ENCODE data around the gene GASK1B.

Gene GASK1B

GRCh38 chr4:158176776-158177175 lies 4.0 kb upstream of the GASK1B start:
- no peak overlapping the region for H3K4me3 ChIP-seq (ENCODE audit: low read length)
- H3K4me1 ChIP-seq (ENCODE audit: low read length) = peaks cover 8% of the 10 kb centered on the region; the same call in 1 of the 2 replicates
- no peak overlapping the region for H3K27ac ChIP-seq (ENCODE audit: low read length)
- no peaks in the 10 kb centered on the region for H3K27me3 ChIP-seq (ENCODE audit: low read depth, low read length)
- no peak overlapping the region for H3K4me2 ChIP-seq (ENCODE audit: low read length)
- no peaks in the 10 kb centered on the region for H3K9me3 ChIP-seq (ENCODE audit: insufficient read depth, low read length)
- no peaks in the 10 kb centered on the region for H4K20me1 ChIP-seq (ENCODE audit: insufficient read depth, low read length)
- H3K79me2 ChIP-seq (ENCODE audit: low read length) = no peaks in the 10 kb centered on the region
- H3K9ac ChIP-seq (ENCODE audit: low read length) = no peak overlapping the region
- no peak overlapping the region for H2AFZ ChIP-seq (ENCODE audit: low read depth, low read length)
- TF ChIP-seq CTCF (IDR thresholded peaks at IDR 0.05; ENCODE audit: low read depth, low read length) = no peak
- no peak for TF ChIP-seq EZH2phosphoT487 (IDR thresholded peaks at IDR 0.05; ENCODE audit: low read depth)
- no peaks in the 10 kb centered on the region for H3K36me3 ChIP-seq (replicated peaks; ENCODE audit: low read depth, low read length)

GRCh38 chr4:158176108-158176507 lies 3.3 kb upstream of the GASK1B start:
- Histone ChIP-seq H3K79me2 (ENCODE audit: low read length) (no peaks in the 10 kb centered on the region), H3K9me3 (ENCODE audit: insufficient read depth, low read length) (no peaks in the 10 kb centered on the region), H3K27me3 (ENCODE audit: low read depth, low read length) (no peaks in the 10 kb centered on the region), H3K9ac (ENCODE audit: low read length) (no peak overlapping the region), H3K36me3 (replicated peaks; ENCODE audit: low read depth, low read length) (no peaks in the 10 kb centered on the region), H3K27ac (ENCODE audit: low read length) (no peak overlapping the region), H2AFZ (ENCODE audit: low read depth, low read length) (no peak overlapping the region), H4K20me1 (ENCODE audit: insufficient read depth, low read length) (no peaks in the 10 kb centered on the region), H3K4me2 (ENCODE audit: low read length) (no peak overlapping the region), H3K4me3 (ENCODE audit: low read length) (no peak overlapping the region), H3K4me1 (ENCODE audit: low read length) (peaks cover 8% of the 10 kb centered on the region; the same call in 1 of the 2 replicates)
- TF ChIP-seq EZH2phosphoT487 (IDR thresholded peaks at IDR 0.05; ENCODE audit: low read depth) (no peak), CTCF (IDR thresholded peaks at IDR 0.05; ENCODE audit: low read depth, low read length) (no peak)

GRCh38 chr4:158170691-158171561 lies 1.9 kb downstream of the GASK1B start:
- no peaks in the 10 kb centered on the region for H3K27me3 ChIP-seq (ENCODE audit: low read depth, low read length)
- H2AFZ ChIP-seq (ENCODE audit: low read depth, low read length) = no peak overlapping the region
- H3K4me1 ChIP-seq (ENCODE audit: low read length) = peaks cover 8% of the 10 kb centered on the region; the same call in 1 of the 2 replicates
- H3K4me2 ChIP-seq (ENCODE audit: low read length) = no peak overlapping the region
- H4K20me1 ChIP-seq (ENCODE audit: insufficient read depth, low read length) = no peaks in the 10 kb centered on the region
- no peaks in the 10 kb centered on the region for H3K36me3 ChIP-seq (replicated peaks; ENCODE audit: low read depth, low read length)
- H3K9ac ChIP-seq (ENCODE audit: low read length) = no peak overlapping the region
- no peaks in the 10 kb centered on the region for H3K9me3 ChIP-seq (ENCODE audit: insufficient read depth, low read length)
- H3K4me3 ChIP-seq (ENCODE audit: low read length) = no peak overlapping the region
- TF ChIP-seq EZH2phosphoT487 (IDR thresholded peaks at IDR 0.05; ENCODE audit: low read depth) (no peak), CTCF (IDR thresholded peaks at IDR 0.05; ENCODE audit: low read depth, low read length) (peak; percentile 65)
- no peak overlapping the region for H3K27ac ChIP-seq (ENCODE audit: low read length)
- no peaks in the 10 kb centered on the region for H3K79me2 ChIP-seq (ENCODE audit: low read length)

- Histone ChIP-seq H3K36me3 (replicated peaks; ENCODE audit: low read depth, low read length) (no peaks in the 10 kb centered on the region), H2AFZ (ENCODE audit: low read depth, low read length) (no peak overlapping the region), H3K4me3 (ENCODE audit: low read length) (no peak overlapping the region), H3K27ac (ENCODE audit: low read length) (no peak overlapping the region), H3K79me2 (ENCODE audit: low read length) (no peaks in the 10 kb centered on the region), H3K4me2 (ENCODE audit: low read length) (no peak overlapping the region), H4K20me1 (ENCODE audit: insufficient read depth, low read length) (no peaks in the 10 kb centered on the region), H3K9ac (ENCODE audit: low read length) (no peak overlapping the region), H3K27me3 (ENCODE audit: low read depth, low read length) (no peaks in the 10 kb centered on the region), H3K4me1 (ENCODE audit: low read length) (peaks cover 8% of the 10 kb centered on the region; the same call in 1 of the 2 replicates), H3K9me3 (ENCODE audit: insufficient read depth, low read length) (no peaks in the 10 kb centered on the region)
- TF ChIP-seq EZH2phosphoT487 (IDR thresholded peaks at IDR 0.05; ENCODE audit: low read depth) = no peak
- TF ChIP-seq CTCF (IDR thresholded peaks at IDR 0.05; ENCODE audit: low read depth, low read length) = no peak
Observed at GRCh38 chr4:158169931-158170690, 2.7 kb downstream of the GASK1B start.
